NCI-H69 (cell line): ENCODE results near the gene BLTP3A.
"Not testable (repeated sequence)": the region's sequence is repeated elsewhere in the genome, so short reads cannot be mapped to it uniquely, and the experiment has no call there.

Experiments used
- DNase-seq: peaks from one replicate; lab custom pipeline; 2025; lab: John Stamatoyannopoulos, UW

Gene BLTP3A

GRCh38 chr6:34791701-34792604 is at the start of gene BLTP3A:
Gene BLTP3A, plus strand, starts transcription at chr6:34792083. Its CDS starts 168 bp downstream, at chr6:34792251.
- DNase-seq: peak; percentile 96

- DNase-seq: no peak
Measured at GRCh38 chr6:34742094-34742493, 49.8 kb upstream of the BLTP3A start.

- no peak for DNase-seq
Measured at GRCh38 chr6:34743625-34744293, 48.1 kb upstream of the BLTP3A start.

GRCh38 chr6:34744294-34744647 is 47.6 kb upstream of the BLTP3A start:
- DNase-seq: not testable (repeated sequence)

GRCh38 chr6:34745277-34746103 is 46.4 kb upstream of the BLTP3A start:
- no peak for DNase-seq

GRCh38 chr6:34746104-34746846 is 45.6 kb upstream of the BLTP3A start:
- no peak for DNase-seq

- DNase-seq: no peak
Measured at GRCh38 chr6:34748757-34749156, 43.1 kb upstream of the BLTP3A start.

- DNase-seq: peak; percentile 82
Measured at GRCh38 chr6:34756513-34756856, 35.4 kb upstream of the BLTP3A start.

- DNase-seq: no peak
Measured at GRCh38 chr6:34757687-34758274, 34.1 kb upstream of the BLTP3A start.

- no peak for DNase-seq
Measured at GRCh38 chr6:34760108-34760507, 31.8 kb upstream of the BLTP3A start.

- not testable (repeated sequence) for DNase-seq
Measured at GRCh38 chr6:34761681-34762080, 30.2 kb upstream of the BLTP3A start.

- no peak for DNase-seq
Measured at GRCh38 chr6:34768148-34768547, 23.7 kb upstream of the BLTP3A start.

GRCh38 chr6:34771727-34772126 is 20.2 kb upstream of the BLTP3A start:
- DNase-seq: no peak

- no peak for DNase-seq
Measured at GRCh38 chr6:34772940-34773339, 18.9 kb upstream of the BLTP3A start.

GRCh38 chr6:34773916-34774315 is 18.0 kb upstream of the BLTP3A start:
- DNase-seq: no peak

GRCh38 chr6:34774967-34775366 is 16.9 kb upstream of the BLTP3A start:
- DNase-seq: no peak

- DNase-seq: not testable (repeated sequence)
Measured at GRCh38 chr6:34785375-34785774, 6.5 kb upstream of the BLTP3A start.

- DNase-seq: not testable (repeated sequence)
Measured at GRCh38 chr6:34787152-34787551, 4.7 kb upstream of the BLTP3A start.

GRCh38 chr6:34788111-34788510 is 3.8 kb upstream of the BLTP3A start:
- DNase-seq: no peak

- peak; percentile 80 for DNase-seq
Measured at GRCh38 chr6:34791164-34791700, 651 bp upstream of the BLTP3A start.
